IMR-90 (cell line): ENCODE results near the gene SF3A2. TPM values are rescaled to one million over a fixed set of nuclear protein-coding genes. Genes with fewer than 3 reads are reported as not detected.

Experiments
- ATAC-seq: fragments of 200-7000 bp; cut with Tn5 transposase; 2 replicates; pipeline ENCODE4 v1.9.1; 2020; ENCODE audit warnings: low read depth, mild to moderate bottlenecking, moderate library complexity
- BruUV-seq: library from RNA; stranded (reverse); fragments of 400-500 nt; replicated peaks from 2 replicates; lab custom pipeline; 2021; lab: Mats Ljungman, UMichigan
- CTCF ChIA-PET: fragments of 300-600 bp; formaldehyde crosslinking; extraction: SDS; loops from one replicate; lab custom pipeline; 2021; ENCODE audit warnings: antibody characterized with exemption; lab: Yijun Ruan, JAX
- POLR2A ChIA-PET: fragments of 300-600 bp; sonication (Branson Sonifier 250); formaldehyde crosslinking; loops from one replicate; lab custom pipeline; 2022; ENCODE audit warnings: antibody characterized with exemption; ENCODE audit not compliant: unreplicated experiment; lab: Charles Lee
- DNase-seq: peaks from one replicate; pipeline ENCODE4 v3.0.0; 2013
- H2AFZ ChIP-seq: replicated peaks from 2 replicates; pipeline ENCODE3; 2013; ENCODE audit warnings: low read length, mild to moderate bottlenecking; ENCODE audit not compliant: poor library complexity
- H2AK5ac ChIP-seq: 2 replicates; pipeline ENCODE4 v1.6.1; 2013; ENCODE audit warnings: low read depth, low read length, inconsistent platforms
- H2AK9ac ChIP-seq: replicated peaks from 2 replicates; pipeline ENCODE3; 2013; ENCODE audit warnings: mild to moderate bottlenecking, low read depth, low read length, moderate library complexity; ENCODE audit not compliant: poor library complexity
- H2BK120ac ChIP-seq: 2 replicates; pipeline ENCODE4 v1.6.1; 2013; ENCODE audit warnings: low read depth, low read length, inconsistent platforms
- H2BK15ac ChIP-seq: 3 replicates; pipeline ENCODE4 v1.6.1; 2013; ENCODE audit warnings: low read depth, low read length, inconsistent platforms
- H2BK20ac ChIP-seq: 2 replicates; pipeline ENCODE4 v1.6.1; 2013; ENCODE audit warnings: low read depth, mild to moderate bottlenecking, inconsistent platforms, low read length, moderate library complexity
- H2BK5ac ChIP-seq: 2 replicates; pipeline ENCODE4 v1.6.1; 2013; ENCODE audit warnings: mild to moderate bottlenecking, low read depth, low read length, inconsistent platforms; ENCODE audit not compliant: poor library complexity, severe bottlenecking
- H3K14ac ChIP-seq: replicated peaks from 2 replicates; pipeline ENCODE4 v1.6.1; 2013; ENCODE audit warnings: low read depth, low read length, inconsistent platforms
- H3K18ac ChIP-seq: 2 replicates; pipeline ENCODE4 v1.6.1; 2013; ENCODE audit warnings: low read depth, low read length, control low read depth
- H3K23ac ChIP-seq: 2 replicates; pipeline ENCODE4 v1.6.1; 2013; ENCODE audit warnings: low read depth, low read length, inconsistent platforms
- H3K27ac ChIP-seq: 2 replicates; pipeline ENCODE4 v1.5.1; 2013; ENCODE audit warnings: mild to moderate bottlenecking, control low read depth, low read length; ENCODE audit not compliant: insufficient read depth
- H3K27me3 ChIP-seq: 2 replicates; pipeline ENCODE4 v1.6.1; 2013; ENCODE audit warnings: low read length; ENCODE audit not compliant: control insufficient read depth, insufficient read depth
- H3K36me3 ChIP-seq: 2 replicates; pipeline ENCODE4 v1.6.1; 2013; ENCODE audit warnings: low read length, mixed read lengths; ENCODE audit not compliant: control insufficient read depth, insufficient read depth
- H3K4ac ChIP-seq: 2 replicates; pipeline ENCODE4 v1.6.1; 2013; ENCODE audit warnings: low read depth, low read length, inconsistent platforms
- H3K4me1 ChIP-seq: 2 replicates; pipeline ENCODE4 v1.6.1; 2013; ENCODE audit warnings: low read length, mixed read lengths; ENCODE audit not compliant: control insufficient read depth, insufficient read depth
- H3K4me2 ChIP-seq: 2 replicates; pipeline ENCODE4 v1.6.1; 2013; ENCODE audit warnings: low read depth, mild to moderate bottlenecking, control low read depth, low read length, moderate library complexity
- H3K4me3 ChIP-seq: 2 replicates; pipeline ENCODE4 v1.5.1; 2013; ENCODE audit warnings: low read depth, mild to moderate bottlenecking, control low read depth, low read length, moderate library complexity; ENCODE audit not compliant: insufficient read depth
- H3K56ac ChIP-seq: 2 replicates; pipeline ENCODE4 v1.6.1; 2013; ENCODE audit warnings: low read length, inconsistent platforms; ENCODE audit not compliant: insufficient read depth; ENCODE audit errors: extremely low read depth
- H3K79me1 ChIP-seq, 2 experiments: 2 replicates each; pipeline ENCODE4 v1.6.1; 2013; ENCODE audit warnings: low read length in 2 of 2, inconsistent platforms in 1 of 2, low read depth in 1 of 2
- H3K9ac ChIP-seq: 2 replicates; pipeline ENCODE4 v1.6.1; 2013; ENCODE audit warnings: low read depth, low read length, control low read depth
- H3K9me1 ChIP-seq: 2 replicates; pipeline ENCODE4 v1.6.1; 2013; ENCODE audit warnings: low read length, inconsistent platforms; ENCODE audit not compliant: insufficient read depth
- H3K9me3 ChIP-seq: 2 replicates; pipeline ENCODE4 v1.6.1; 2013; ENCODE audit warnings: low read length; ENCODE audit not compliant: control insufficient read depth, insufficient read depth
- H4K20me1 ChIP-seq: 2 replicates; pipeline ENCODE4 v1.6.1; 2013; ENCODE audit warnings: low read length, inconsistent platforms; ENCODE audit not compliant: insufficient read depth
- H4K5ac ChIP-seq: 2 replicates; pipeline ENCODE4 v1.6.1; 2013; ENCODE audit warnings: mild to moderate bottlenecking, low read depth, low read length, control low read depth
- H4K8ac ChIP-seq, 2 experiments: 2 replicates each; pipeline ENCODE4 v1.6.1; 2013; ENCODE audit warnings: low read depth in 2 of 2, low read length in 2 of 2, control low read depth in 1 of 2, inconsistent platforms in 1 of 2
- H4K91ac ChIP-seq: 2 replicates; pipeline ENCODE4 v1.6.1; 2013; ENCODE audit warnings: low read depth, low read length, inconsistent platforms; ENCODE audit not compliant: insufficient read depth
- BHLHE40 ChIP-seq: fragments of 150-350 bp; IDR thresholded peaks from 2 replicates; pipeline ENCODE4 v1.6.1; 2016; ENCODE audit warnings: mild to moderate bottlenecking, low read depth, low read length
- CHD1 ChIP-seq: IDR thresholded peaks from 2 replicates; pipeline ENCODE4 v1.6.1; 2012; ENCODE audit warnings: low read depth, low read length, improper control_type of control experiment
- MAFK ChIP-seq: IDR thresholded peaks from 2 replicates; pipeline ENCODE4 v1.6.1; 2012; ENCODE audit warnings: low read depth, low read length, improper control_type of control experiment
- POLR2A ChIP-seq: IDR thresholded peaks from 2 replicates; pipeline ENCODE4 v1.6.1; 2012; ENCODE audit warnings: mild to moderate bottlenecking, low read depth, low read length
- USF2 ChIP-seq: fragments of 150-350 bp; IDR thresholded peaks from 2 replicates; pipeline ENCODE4 v1.6.1; 2017; ENCODE audit warnings: mild to moderate bottlenecking, antibody characterized with exemption, low read length, low read depth
- WGBS, 2 experiments: methylation state at CpG; one replicate each; pipeline versions ENCODE4 v1.1.5 to v1.1.7; 2013; ENCODE audit warnings: missing lambda C conversion rate in 2 of 2; ENCODE audit not compliant: insufficient read length in 1 of 2; ENCODE audit errors: extremely low coverage in 2 of 2; 5-methylcytosine and 5-hydroxymethylcytosine counted together
- dilution Hi-C: fragments of 300-500 bp; cut with HindIII; formaldehyde crosslinking; loops from one replicate; pipeline ENCODE4 v1.14.3; 2018; ENCODE audit warnings: low sequenced_read_pairs; ENCODE audit not compliant: unreplicated experiment
- in situ Hi-C: fragments of 300-500 bp; cut with MboI; formaldehyde crosslinking; loops from 3 replicates; pipeline ENCODE4 v1.14.3; 2019; ENCODE audit warnings: low sequenced_read_pairs, inconsistent platforms, mixed read lengths
- intact Hi-C: fragments of 100-400 bp; cut with micrococcal nuclease; formaldehyde crosslinking; loops from 2 replicates; pipeline ENCODE4 v1.10.0; 2022
- polyA plus RNA-seq, 3 experiments: library from polyadenylated mRNA; depleted of rRNA; stranded (reverse); fragments of >200 nt; gene quantifications; 2 replicates each; pipeline ENCODE4 v1.2.3, GENCODE V29; 2012; ENCODE audit warnings: low replicate concordance in 1 of 3
- total RNA-seq: library from RNA; depleted of rRNA; stranded (reverse); fragments of >200 nt; gene quantifications from 2 replicates; pipeline ENCODE4 v1.2.3, GENCODE V29; 2012

The SF3A2 gene
- total and polyA plus RNA-seq, 2 of the 4 experiments (the other 2 are of a cell fraction): 4.8 to 34.5 TPM

GRCh38 chr19:2226051-2226839 is 10.4 kb upstream of the SF3A2 start:
- no peaks in the 10 kb centered on the region for H3K9me1 ChIP-seq
- H3K18ac ChIP-seq: no peak overlapping the region
- H3K27me3 ChIP-seq: no peaks in the 10 kb centered on the region
- H3K14ac ChIP-seq: no peak overlapping the region
- ChIA-PET POLR2A (no interaction called here), CTCF (interaction anchor here (0.6 kb wide), 1 partner anchor 88 kb away, joined by 7 read pairs; no protein-coding TSS in a partner anchor)
- in situ Hi-C loops: no loop called here
- H2AK9ac ChIP-seq: no peak overlapping the region
- H4K5ac ChIP-seq: no peak overlapping the region
- H3K79me1 ChIP-seq: peaks cover 9 to 19% of the 10 kb centered on the region in 2 experiments; a peak in 3 of 4 replicates
- DNase-seq (no peak), ATAC-seq (no peak)
- H2AK5ac ChIP-seq: no peak overlapping the region
- H2AFZ ChIP-seq: no peak overlapping the region
- TF ChIP-seq MAFK (no peak), POLR2A (no peak), CHD1 (no peak), BHLHE40 (no peak), USF2 (no peak)
- H2BK5ac ChIP-seq: no peak overlapping the region
- H3K9ac ChIP-seq: no peak overlapping the region
- H4K91ac ChIP-seq: no peak overlapping the region
- H3K23ac ChIP-seq: no peak overlapping the region
- no peak overlapping the region for H2BK20ac ChIP-seq
- no peak overlapping the region for H3K4me3 ChIP-seq
- no peaks in the 10 kb centered on the region for H3K4me1 ChIP-seq
- peaks cover 77% of the 10 kb centered on the region for H3K36me3 ChIP-seq
- no peak overlapping the region for H2BK15ac ChIP-seq
- H2BK120ac ChIP-seq: no peak overlapping the region
- H3K4ac ChIP-seq: no peak overlapping the region
- dilution Hi-C loops: no loop called here
- H4K8ac ChIP-seq: no peak overlapping the region
- whole genome bisulfite sequencing, 2 experiments: 93% methylated on average over 38 of the region's 59 CpGs; no CpG with 5 or more reads in 1 of the 2 experiments
- no peak overlapping the region for H3K4me2 ChIP-seq
- BruUV-seq: no TSS peak
- no peak overlapping the region for H3K27ac ChIP-seq
- no peak overlapping the region for H3K56ac ChIP-seq
- peaks cover 16% of the 10 kb centered on the region for H4K20me1 ChIP-seq
- H3K9me3 ChIP-seq: no peaks in the 10 kb centered on the region
- intact Hi-C loops: no loop called here
